Caco-2 (cell line): ENCODE data around the gene FCHSD2. TPM values are rescaled to one million over a fixed set of nuclear protein-coding genes. Genes with fewer than 3 reads are reported as not detected.
A peak's percentile ranks its signal among the peaks of the same experiment; 100 is the strongest.
"Not testable (repeated sequence)": the region's sequence is repeated elsewhere in the genome, so short reads cannot be mapped to it uniquely, and the experiment has no call there.

ENCODE experiments used
- BruUV-seq: library from RNA; stranded (reverse); fragments of 400-500 nt; replicated peaks from 2 replicates; lab custom pipeline; 2021; lab: Mats Ljungman, UMichigan
- CTCF ChIA-PET: fragments of 300-600 bp; sonication (Branson Sonifier 250); formaldehyde crosslinking; loops from one replicate; lab custom pipeline; 2022; ENCODE audit warnings: antibody characterized with exemption; lab: Charles Lee
- POLR2A ChIA-PET: fragments of 300-600 bp; sonication (Branson Sonifier 250); formaldehyde crosslinking; loops from one replicate; lab custom pipeline; 2022; ENCODE audit warnings: antibody characterized with exemption; lab: Charles Lee
- DNase-seq, 2 experiments: peaks; one replicate each; pipeline versions ENCODE4 v3.0.0 to v3.0.0-alpha.2; 2020 to 2022
- H3K27me3 ChIP-seq: replicated peaks from 2 replicates; pipeline ENCODE4 v1.6.0; 2011; ENCODE audit warnings: low read length; ENCODE audit not compliant: control insufficient read depth, insufficient read depth
- H3K36me3 ChIP-seq: 2 replicates; pipeline ENCODE4 v1.5.1; 2011; ENCODE audit warnings: low read length; ENCODE audit not compliant: control insufficient read depth, insufficient read depth
- H3K4me1 ChIP-seq: fragments of 250-450 bp; sonication (Bioruptor Pico); 2 replicates; pipeline ENCODE4 v1.5.1; 2020; ENCODE audit warnings: mild to moderate bottlenecking
- H3K4me3 ChIP-seq: 2 replicates; pipeline ENCODE4 v1.5.1; 2011; ENCODE audit warnings: low read depth, mild to moderate bottlenecking, control low read depth, low read length
- H3K9me3 ChIP-seq: fragments of 250-450 bp; sonication (Bioruptor Pico); 2 replicates; pipeline ENCODE4 v1.5.1; 2020; ENCODE audit warnings: mild to moderate bottlenecking, moderate library complexity
- H3K27ac Mint-ChIP-seq: one replicate; pipeline ENCODE4 v1.8.0; 2022; ENCODE audit warnings: mixed read lengths; ENCODE audit not compliant: unreplicated experiment
- H3K27me3 Mint-ChIP-seq: one replicate; pipeline ENCODE4 v1.8.0; 2022; ENCODE audit warnings: mixed read lengths; ENCODE audit not compliant: insufficient read depth, unreplicated experiment
- H3K36me3 Mint-ChIP-seq: one replicate; pipeline ENCODE4 v1.8.0; 2022; ENCODE audit warnings: mild to moderate bottlenecking, mixed read lengths; ENCODE audit not compliant: insufficient read depth, unreplicated experiment
- H3K4me1 Mint-ChIP-seq: one replicate; pipeline ENCODE4 v1.8.0; 2022; ENCODE audit warnings: low read depth, mixed read lengths; ENCODE audit not compliant: unreplicated experiment
- H3K4me3 Mint-ChIP-seq: one replicate; pipeline ENCODE4 v1.8.0; 2022; ENCODE audit warnings: mild to moderate bottlenecking, moderate library complexity, mixed read lengths; ENCODE audit not compliant: unreplicated experiment
- H3K9me3 Mint-ChIP-seq: one replicate; pipeline ENCODE4 v1.8.0; 2022; ENCODE audit warnings: mixed read lengths; ENCODE audit not compliant: unreplicated experiment
- CTCF ChIP-seq, 2 experiments: fragments of 200-600 bp in 1 of 2; IDR thresholded peaks; 1 replicate in 1 of 2; 2 replicates in 1 of 2; pipeline versions ENCODE4 v1.5.1 to v1.8.0; 2011 to 2022; ENCODE audit warnings: antibody characterized with exemption in 1 of 2, control low read depth in 1 of 2, inconsistent platforms in 1 of 2, low read depth in 1 of 2, low read length in 1 of 2, mild to moderate bottlenecking in 1 of 2, moderate library complexity in 1 of 2; ENCODE audit not compliant: insufficient read depth in 1 of 2, severe bottlenecking in 1 of 2, unreplicated experiment in 1 of 2
- intact Hi-C: fragments of 100-400 bp; cut with micrococcal nuclease; formaldehyde crosslinking; loops from one replicate; pipeline ENCODE4 v1.10.0; 2022; ENCODE audit not compliant: unreplicated experiment
- total RNA-seq: library from RNA; stranded (reverse); gene quantifications from 2 replicates; pipeline ENCODE4 v1.2.3, GENCODE V29; 2022

FCHSD2 gene
- total RNA-seq, 1 experiment from 2014 or later: 32.7 TPM

- no peaks in the 10 kb centered on the region for H3K27me3 Mint-ChIP-seq
- TF ChIP-seq CTCF (IDR thresholded peaks at IDR 0.05; ENCODE audit: insufficient read depth in 1 of 2, low read depth in 1 of 2, low read length in 1 of 2, severe bottlenecking in 1 of 2, unreplicated experiment in 1 of 2): no peak
- H3K4me1 Mint-ChIP-seq: peaks cover 8% of the 10 kb centered on the region
- H3K4me1 ChIP-seq: no peaks in the 10 kb centered on the region
- no peak overlapping the region for H3K27ac Mint-ChIP-seq
- H3K4me3 ChIP-seq: no peak overlapping the region
- ChIA-PET POLR2A (interaction anchor here (0.5 to 0.6 kb wide), 2 partner anchors 76 to 732 kb away, joined by 3 to 5 read pairs; no protein-coding TSS in a partner anchor), CTCF (interaction anchor here (1.0 to 7.2 kb wide), 3 partner anchors 104 to 349 kb away, joined by 4 to 65 read pairs (median 7); no protein-coding TSS in a partner anchor)
- BruUV-seq: no TSS peak
- H3K36me3 ChIP-seq: no peaks in the 10 kb centered on the region
- H3K4me3 Mint-ChIP-seq: no peak overlapping the region
- H3K9me3 Mint-ChIP-seq: no peaks in the 10 kb centered on the region
- H3K27me3 ChIP-seq: no peaks in the 10 kb centered on the region
- H3K36me3 Mint-ChIP-seq: peaks cover 36% of the 10 kb centered on the region
- H3K9me3 ChIP-seq: no peaks in the 10 kb centered on the region
- intact Hi-C loops: no loop called here
- no peak for DNase-seq
These were observed 313.4 kb downstream of the FCHSD2 start for GRCh38 chr11:72828692-72829101.

DNA sequence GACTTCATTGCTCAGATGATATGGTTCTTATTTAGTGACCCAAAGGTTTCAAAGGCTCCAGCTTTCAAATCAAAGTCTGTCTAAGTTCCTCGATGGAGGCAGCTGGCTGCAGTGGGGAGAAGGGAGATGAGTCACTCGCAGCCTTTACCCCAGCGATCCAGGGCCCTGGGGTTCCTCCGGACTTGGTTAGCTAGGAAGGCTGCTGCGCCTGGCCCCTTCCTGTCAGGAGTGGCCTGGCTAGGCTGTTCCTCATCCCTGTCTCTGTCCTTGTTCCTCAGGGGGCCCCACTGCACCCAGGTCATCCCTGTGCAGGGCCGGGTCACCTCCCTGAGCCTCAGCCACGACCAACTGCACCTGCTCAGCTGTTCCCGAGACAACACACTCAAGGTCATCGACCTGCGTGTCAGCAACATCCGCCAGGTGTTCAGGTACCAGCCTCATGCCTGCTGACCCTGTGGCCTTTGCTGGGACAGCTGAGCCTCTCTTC, 314.0 kb downstream of the FCHSD2 start:
- Mint-ChIP-seq H3K27me3 (no peaks in the 10 kb centered on the region), H3K27ac (no peak overlapping the region), H3K36me3 (peaks cover 39% of the 10 kb centered on the region), H3K9me3 (no peaks in the 10 kb centered on the region), H3K4me1 (peaks cover 8% of the 10 kb centered on the region), H3K4me3 (no peak overlapping the region)
- H3K9me3 ChIP-seq: no peaks in the 10 kb centered on the region
- H3K4me1 ChIP-seq: no peaks in the 10 kb centered on the region
- DNase-seq: peak in 1 of 2 experiments; percentile 50
- H3K4me3 ChIP-seq: no peak overlapping the region
- H3K27me3 ChIP-seq: no peaks in the 10 kb centered on the region
- no peak for TF ChIP-seq CTCF (IDR thresholded peaks at IDR 0.05; ENCODE audit: insufficient read depth in 1 of 2, low read depth in 1 of 2, low read length in 1 of 2, severe bottlenecking in 1 of 2, unreplicated experiment in 1 of 2)
- intact Hi-C loops: no loop called here
- ChIA-PET POLR2A (interaction anchor here (0.6 kb wide), 1 partner anchor 9 kb away, joined by 9 read pairs; no protein-coding TSS in a partner anchor), CTCF (interaction anchor here (1.0 to 7.2 kb wide), 3 partner anchors 103 to 350 kb away, joined by 4 to 65 read pairs (median 7); no protein-coding TSS in a partner anchor)
- no TSS peak for BruUV-seq
- H3K36me3 ChIP-seq: no peaks in the 10 kb centered on the region

- POLR2A ChIA-PET: interaction anchor here (0.6 kb wide), 1 partner anchor 8 kb away, joined by 9 read pairs; no protein-coding TSS in a partner anchor
- intact Hi-C loops, H3K27me3 Mint-ChIP-seq, H3K27me3 ChIP-seq, H3K27ac Mint-ChIP-seq, H3K4me1 Mint-ChIP-seq, H3K4me1 ChIP-seq, H3K9me3 Mint-ChIP-seq, DNase-seq, H3K9me3 ChIP-seq, H3K4me3 ChIP-seq, H3K36me3 ChIP-seq, H3K4me3 Mint-ChIP-seq, BruUV-seq: not testable (repeated sequence)
- peaks cover 35% of the 10 kb centered on the region for H3K36me3 Mint-ChIP-seq
- CTCF ChIA-PET: interaction anchor here (1.0 to 7.2 kb wide), 3 partner anchors 103 to 350 kb away, joined by 4 to 65 read pairs (median 7); no protein-coding TSS in a partner anchor
These were observed 314.5 kb downstream of the FCHSD2 start for GRCh38 chr11:72827656-72828055.
